OCI-M1 (cell line): ENCODE measurements around the gene SIGLEC12.
"Not testable (repeated sequence)": the region's sequence is repeated elsewhere in the genome, so short reads cannot be mapped to it uniquely, and the experiment has no call there.

ENCODE experiments used
- DNase-seq: peaks from one replicate; lab custom pipeline; 2025; lab: John Stamatoyannopoulos, UW

Gene SIGLEC12

DNA sequence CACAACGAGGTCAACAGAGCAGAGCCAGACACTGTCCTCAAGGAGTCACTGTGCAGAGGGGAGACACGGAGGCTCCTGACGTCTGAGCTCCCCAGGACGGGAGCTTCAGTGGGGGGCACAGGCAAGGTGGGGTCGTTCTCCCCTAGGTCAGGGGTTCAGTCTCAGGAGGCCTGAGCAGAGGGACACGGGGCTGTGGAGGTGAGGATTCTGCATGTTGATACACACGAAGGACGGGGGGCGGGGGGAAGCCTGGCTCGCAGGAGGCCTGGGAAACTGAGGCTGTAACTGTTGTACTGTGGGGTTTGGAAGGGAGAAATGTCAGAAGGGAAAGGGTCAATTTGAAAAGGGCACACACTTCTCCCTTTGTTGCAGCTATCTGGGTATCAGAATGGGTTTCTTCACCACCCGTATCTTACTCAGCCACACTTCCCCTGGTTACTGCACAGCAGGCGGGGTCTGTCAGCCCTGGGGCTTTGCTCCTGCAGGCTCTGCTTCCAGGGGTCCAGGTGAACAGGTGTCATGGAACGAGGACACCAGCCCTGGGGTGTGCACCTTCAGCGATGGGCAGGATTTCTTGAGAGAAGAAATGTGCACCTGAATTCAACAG lies 42.6 kb downstream of the SIGLEC12 start:
- no peak for DNase-seq

DNA sequence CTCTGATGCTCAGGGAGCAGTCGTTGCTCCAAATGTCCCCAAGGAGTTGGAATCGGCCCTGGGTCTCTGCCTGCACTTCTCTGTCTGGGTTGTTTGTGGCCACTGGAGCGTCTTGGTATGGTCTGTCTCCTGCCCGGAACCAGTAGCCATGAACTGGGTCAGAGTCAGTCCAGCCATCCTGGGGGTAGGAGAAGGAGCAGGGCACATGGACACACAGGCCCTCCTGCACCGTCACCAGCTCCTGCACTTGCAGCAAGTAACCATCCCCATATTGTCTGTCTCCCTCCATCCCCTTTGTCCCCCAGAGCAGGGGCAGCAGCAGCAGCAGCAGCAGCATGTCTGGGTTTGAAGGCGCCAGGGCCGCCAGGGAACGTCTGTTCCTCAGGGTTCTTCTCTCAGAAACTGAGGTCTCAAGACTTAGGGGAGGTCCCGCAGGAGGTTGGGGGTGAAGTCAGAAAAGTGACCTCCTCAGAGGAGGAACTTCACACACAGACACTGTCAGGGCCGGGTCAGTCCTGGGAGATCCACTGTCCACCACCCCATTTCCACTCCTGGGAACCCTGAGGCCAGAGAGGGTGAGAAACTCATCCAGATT lies 43.5 kb downstream of the SIGLEC12 start, which contains the start of gene SIGLEC8:
Gene SIGLEC8, minus strand, starts transcription at position 404 of the 595 bp plus-strand sequence. Its CDS starts 67 bp downstream, at position 337.
- DNase-seq, result no peak

DNA sequence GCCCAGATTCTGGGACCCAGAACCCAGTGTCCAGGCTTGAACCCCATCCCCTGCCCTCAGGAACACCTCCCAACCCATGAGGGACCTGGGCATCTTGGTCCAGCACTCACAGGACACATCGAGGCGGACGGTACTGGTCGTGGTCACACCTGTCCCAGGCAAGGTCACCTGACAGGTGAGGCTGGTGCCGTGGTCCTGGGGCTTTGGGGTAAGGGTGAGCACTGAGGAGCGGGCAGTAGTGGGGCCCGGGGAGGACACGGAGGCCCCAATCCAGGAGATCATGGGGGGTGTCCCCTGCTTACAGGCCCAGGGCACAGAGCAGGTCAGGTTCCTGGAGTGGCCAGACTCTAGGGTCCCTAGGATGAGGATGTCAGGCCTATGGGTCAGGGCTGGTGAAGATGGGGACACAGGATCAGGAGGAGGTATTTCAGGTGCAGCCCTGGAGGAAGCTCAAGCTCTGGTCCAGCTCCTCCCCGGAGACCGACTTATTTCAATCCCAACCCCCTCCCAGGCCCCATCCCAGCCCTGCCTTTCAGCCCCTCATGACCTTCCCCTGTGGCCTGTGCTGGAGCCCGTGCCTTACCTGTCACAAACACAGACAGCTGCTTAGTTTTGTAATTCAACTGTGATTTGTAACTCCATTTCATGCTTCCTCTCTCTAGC lies 44.1 kb downstream of the SIGLEC12 start:
- DNase-seq, result no peak

DNA sequence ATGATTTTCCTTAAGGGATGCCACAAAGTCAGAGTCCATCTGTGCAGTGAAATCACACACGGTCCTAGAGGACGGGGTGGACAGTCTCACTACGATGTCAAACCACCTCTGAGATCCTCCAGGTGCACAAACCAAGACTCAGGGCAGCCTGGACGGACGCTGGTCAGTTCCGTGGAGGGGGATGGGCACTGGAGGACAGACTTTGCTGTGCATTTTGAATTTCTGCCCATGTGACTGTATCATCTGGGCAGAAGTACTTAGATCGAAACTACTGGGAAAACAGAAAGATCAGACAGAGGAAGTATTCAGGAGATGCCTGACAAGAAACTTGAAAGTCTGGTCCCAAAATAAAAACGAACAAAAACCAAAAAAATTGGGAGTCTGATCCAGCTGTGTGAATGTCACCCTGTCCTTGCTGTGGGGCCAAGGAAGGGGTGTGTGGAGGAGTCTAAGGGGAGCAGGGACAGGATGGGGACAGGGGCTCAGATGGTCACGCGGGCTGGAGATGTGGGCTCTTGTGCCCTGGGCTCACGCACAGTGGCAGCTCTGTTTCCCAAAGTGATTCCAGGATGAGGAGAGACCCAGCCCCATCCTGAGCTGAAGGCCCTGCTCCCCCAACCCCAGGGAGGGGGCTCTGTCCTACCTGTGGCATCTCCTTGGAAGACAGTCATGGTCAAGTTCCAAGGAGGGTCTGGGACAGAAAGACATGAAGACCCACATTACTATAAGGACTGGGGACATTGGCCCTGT lies 44.9 kb downstream of the SIGLEC12 start:
- no peak for DNase-seq

DNA sequence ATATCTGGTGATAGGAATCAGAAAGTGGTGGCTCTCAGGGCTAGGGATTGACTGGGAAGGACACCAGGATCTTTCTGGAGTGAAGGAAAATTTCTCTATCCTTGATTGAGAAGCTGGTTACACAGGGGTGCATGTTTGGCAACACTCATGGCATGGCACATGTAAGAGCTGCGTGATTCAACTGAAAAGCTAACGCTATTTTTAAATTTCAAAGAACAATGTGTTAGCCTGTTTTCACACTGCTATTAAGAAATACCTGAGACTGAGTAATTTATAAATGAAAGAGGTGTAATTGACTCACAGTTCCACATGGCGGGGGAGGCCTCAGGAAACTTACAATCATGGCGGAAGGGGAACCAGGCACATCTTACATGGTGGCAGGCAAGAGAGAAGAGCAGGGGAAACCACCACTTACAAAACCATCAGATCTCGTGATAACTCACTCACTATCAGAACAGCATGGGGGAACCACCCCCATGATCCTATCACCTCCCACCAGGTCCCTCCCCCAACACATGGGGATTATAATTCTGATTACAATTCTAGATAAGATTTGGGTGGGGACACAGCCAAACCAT lies 50.8 kb downstream of the SIGLEC12 start:
- no peak for DNase-seq

DNA sequence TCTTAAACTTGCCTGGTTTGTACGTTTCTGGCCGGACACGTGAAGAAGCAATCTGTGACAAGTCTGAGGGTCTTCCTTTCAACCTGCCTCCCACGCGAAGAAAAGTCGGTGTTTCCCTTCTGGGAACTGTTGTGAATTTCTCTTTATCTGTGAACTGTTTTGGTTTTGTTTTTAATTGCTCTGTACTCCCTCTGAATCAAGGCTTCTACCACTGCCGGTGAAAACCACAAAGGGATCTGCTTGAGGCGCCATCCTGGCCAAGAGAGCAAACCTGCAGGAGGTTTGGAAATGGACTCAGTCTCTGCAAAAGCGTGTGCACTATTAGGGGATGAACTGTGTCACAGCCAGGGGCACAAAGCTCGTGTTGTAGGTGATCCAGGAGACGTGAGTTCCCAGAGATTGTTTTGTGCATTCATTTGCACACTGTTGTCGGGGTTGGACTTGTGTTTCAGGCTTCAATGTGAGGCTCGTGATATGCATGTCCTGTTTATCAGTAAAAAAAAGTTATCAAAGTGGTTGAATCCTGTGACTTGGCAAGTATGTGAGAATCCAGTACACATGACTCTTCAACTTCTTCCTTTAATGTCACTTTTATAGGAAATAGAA lies 53.1 kb downstream of the SIGLEC12 start:
- peak; percentile 92 for DNase-seq

DNA sequence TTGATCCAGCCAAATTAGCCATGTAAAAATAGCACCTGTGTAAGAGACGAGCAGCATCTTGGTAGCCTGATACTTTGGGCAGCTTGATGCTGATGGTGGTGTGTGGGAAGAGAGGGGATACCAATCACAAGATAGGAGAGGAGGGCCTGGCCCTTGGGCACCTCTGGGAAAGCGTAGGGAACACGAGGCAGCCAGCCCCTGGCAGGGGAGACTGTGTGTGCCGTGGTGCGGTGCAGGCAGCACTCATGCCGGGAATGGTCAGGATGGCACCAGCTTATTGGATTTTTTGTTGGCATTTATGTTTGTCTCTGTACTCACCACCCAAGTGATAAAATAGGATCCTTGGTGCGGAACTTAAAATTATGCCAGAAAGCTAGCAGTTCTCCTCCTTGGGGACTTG lies 53.6 kb downstream of the SIGLEC12 start:
- no peak for DNase-seq

DNA sequence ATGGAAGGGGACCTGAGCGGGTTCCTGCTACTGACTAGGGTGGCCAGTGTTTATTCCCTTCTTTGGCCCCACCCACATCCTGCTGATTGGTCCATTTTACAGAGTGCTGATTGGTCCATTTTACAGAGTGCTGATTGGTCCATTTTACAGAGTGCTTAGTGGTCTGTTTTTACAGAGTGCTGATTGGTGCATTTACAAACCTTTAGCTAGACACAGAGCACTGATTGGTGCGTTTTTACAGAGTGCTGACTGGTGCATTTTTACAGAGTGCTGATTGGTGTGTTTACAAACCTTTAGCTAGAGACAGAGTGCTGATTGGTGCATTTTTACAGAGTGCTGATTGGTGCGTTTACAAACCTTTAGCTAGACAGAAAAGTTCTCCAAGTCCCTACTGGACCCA lies 54.1 kb downstream of the SIGLEC12 start:
- DNase-seq, result not testable (repeated sequence)

DNA sequence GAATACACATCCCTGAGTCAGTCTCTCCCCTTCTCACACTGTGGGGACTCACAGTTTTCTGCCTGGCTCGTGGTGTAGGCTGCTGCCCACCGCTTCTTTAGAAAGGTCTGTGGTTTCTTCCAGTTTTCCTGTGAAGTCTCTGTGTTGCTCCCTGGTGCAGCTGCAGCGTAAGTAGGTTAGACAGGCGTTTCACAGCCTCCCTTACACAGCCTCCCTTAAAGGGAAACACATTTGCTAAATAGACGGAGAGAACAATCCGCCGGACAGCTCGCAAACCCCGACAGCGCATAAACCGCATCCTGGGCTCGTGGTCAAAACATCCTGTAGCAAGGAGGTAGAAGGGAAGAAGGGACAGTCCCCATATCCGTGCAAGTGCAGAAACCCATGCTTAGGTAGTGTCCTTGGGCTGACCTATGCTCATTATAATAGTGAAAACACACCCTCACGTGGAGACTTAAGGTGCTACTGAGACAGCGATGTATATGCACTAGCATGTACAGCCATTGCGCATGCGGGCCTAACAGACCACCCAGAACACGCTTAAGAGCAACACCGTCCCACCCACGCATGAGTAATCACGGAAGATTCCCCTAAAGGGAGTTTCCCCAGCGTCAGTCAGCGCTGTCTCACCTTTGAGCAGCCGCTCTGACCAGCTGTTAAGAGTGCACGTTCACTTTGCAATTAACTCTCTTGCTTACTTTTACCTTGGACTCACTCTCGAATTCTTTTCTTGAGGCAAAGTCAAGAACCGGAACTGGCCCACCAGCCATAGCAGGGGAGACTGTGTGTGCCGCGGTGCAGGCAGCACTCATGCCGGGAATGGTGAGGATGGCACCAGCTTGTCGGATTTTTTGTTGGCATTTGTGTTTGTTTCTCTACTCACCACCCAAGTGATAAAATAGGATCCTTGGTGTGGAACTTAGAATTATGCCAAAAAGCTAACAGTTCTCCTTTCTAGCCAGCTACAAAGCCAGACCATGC lies 59.9 kb downstream of the SIGLEC12 start:
- no peak for DNase-seq
